Left renal pelvis (tissue), 4 donors: Measurements from ENCODE around the gene CPTP. TPM values are rescaled to one million over a fixed set of nuclear protein-coding genes. Genes with fewer than 3 reads are reported as not detected.
"Not testable (repeated sequence)": the region's sequence is repeated elsewhere in the genome, so short reads cannot be mapped to it uniquely, and the experiment has no call there.

Source experiments
- DNase-seq, 4 donors: peaks; one replicate each; pipeline ENCODE4 v3.0.0-alpha.2; 2013; ENCODE audit warnings: low read depth in 4 of 4, low spot score in 3 of 4
- polyA plus RNA-seq, 4 donors: library from polyadenylated mRNA; unstranded; fragments of 120-200 nt; gene quantifications; one replicate each; pipeline ENCODE4 v1.2.1, GENCODE V29; 2013; ENCODE audit not compliant: insufficient read length in 4 of 4

The CPTP gene
- polyA plus RNA-seq, 4 donors, result 10.3 to 19.5 (median 13.2) TPM

DNA sequence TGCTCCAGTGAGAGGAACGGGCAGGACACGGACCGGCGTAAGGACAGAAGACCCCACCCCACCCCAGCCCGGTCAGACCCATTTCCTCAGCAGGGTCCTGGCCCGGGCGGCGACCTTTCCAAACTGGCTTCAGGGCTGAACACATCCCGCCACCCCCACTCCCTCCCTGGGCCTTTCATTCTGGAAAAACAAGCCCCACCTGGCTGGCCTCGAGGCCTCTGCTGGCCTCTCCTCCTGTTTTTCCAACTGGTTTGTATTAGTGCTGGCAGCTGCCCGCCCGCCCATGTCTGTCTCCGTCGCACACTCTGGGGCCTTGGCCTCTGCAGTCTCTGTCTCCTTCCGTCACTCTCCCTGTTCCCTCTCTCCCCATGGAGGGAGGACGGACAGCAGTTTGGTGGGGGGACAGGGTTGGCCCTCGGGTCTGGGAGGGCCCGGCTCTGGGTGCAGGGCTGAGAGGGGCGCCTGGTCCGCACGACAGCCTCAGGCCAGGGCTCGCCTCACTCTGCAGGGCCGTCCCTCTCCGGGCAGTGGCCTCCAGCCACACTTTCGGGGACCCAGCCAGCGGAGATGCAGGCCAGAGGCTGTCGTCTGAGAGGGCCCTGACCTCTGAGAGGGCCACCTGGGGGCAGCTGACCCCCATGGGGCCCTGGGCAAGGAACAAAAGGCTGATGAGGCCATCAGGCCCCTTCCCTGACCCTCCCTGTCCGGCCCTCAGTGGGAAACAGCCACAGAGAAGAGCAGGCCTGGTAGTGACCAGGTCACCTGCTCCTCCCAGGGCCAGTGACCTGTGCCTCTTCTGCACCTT is 35.3 kb downstream of the CPTP start:
- no peak for DNase-seq

DNA sequence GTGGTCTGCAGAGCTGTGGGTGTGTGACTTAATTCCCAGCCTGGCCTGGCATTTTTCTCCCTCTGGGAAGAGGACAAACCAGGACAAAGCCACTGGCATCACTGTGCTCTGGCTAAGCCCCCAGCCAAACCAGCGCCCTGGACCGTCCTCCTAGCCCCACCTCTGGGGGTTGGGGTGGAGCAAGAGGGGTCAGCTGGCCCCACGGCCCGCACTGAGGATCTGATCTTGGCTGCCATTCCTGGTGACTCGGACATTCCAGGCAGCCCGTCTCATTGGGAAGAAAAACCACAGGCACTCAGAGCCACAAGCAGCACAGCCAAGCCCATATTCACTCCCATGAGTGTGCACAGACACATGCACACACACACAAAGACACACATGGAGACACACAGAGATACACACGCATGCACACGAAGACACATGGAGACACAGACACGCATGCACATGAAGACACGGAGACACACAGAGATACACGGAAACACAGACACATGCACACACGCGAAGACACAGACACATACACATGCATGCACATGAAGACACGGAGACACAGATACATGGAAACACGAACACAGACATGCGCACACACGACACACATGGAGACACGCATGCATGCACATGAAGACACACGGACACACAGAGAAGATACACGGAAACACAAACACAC is 36.0 kb downstream of the CPTP start:
- DNase-seq, result no peak

DNA sequence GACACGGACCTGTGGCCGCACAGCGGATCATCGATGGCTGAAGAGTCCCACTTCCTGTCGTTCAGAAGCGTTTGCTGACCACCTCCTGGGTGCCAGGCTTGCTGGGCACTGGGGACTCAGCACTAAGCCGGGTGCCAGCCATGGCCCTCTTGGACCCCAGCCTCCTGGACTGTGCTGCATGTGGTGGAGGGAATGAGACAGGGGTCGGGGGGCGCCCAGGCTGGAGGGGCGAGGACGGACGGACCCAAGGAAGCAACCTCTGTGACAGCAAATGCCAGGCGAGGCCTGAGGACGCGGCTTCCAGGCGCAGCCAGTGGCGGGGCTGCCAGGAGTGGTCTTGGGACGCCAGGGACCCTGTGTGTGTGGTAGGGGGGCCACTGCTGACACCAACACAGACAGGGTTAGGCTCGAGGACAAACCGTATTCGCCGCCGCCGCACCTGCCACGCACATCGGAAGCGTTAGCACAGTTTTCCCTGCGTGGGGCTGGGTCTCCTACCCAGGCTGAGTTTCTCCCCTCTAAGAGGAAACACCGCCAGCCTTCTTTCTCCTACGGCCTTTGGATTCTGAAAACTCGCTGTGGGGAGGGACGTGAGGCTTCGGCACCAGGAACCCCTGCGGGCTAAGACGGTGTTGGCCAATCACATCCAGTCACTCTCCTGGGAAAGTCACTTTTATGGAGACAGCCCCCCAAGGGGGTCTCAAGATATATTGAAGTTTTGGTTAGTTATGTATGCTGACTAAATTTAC is 36.8 kb downstream of the CPTP start:
- DNase-seq, result no peak

DNA sequence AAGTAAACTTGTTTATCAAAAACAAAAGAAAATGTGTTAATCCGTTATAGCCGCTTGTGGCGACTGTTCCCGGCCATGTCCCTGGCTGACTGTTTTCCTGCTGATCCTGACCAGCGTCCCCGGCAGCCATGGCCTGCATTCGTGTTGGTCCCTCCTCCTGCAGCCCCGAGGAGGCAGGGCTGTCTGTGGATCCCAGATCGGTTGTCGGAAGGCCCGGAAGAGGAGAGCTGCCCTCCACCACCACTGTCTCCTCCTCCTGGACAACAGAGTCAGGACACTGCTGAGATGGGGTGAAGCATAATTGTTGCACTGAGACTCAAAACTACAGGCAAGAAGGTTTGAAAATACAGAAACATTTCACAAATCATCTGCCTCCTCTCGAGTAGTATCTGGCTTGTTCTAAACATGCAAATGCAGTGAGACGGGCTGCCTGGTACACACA is 37.4 kb downstream of the CPTP start:
- DNase-seq, result no peak

DNA sequence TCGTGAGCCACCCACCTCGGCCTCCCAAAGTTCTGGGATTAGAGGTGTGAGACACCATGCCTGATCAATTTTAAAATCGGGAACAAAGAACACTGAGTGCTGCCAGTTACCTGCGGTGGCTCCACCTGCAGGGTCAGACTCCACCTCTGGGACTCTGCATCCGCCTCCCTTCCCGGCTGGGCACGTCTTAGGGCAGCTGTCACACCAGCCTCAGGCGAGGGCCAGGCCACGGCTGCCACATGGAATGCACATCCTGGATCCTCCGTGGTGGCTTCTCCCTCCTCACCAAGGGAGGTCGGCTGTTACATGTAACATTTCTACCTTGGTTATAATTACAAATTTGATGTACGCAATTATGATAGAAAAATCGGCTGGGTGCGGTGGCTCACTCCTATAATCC is 39.7 kb downstream of the CPTP start:
- DNase-seq, result no peak

DNA sequence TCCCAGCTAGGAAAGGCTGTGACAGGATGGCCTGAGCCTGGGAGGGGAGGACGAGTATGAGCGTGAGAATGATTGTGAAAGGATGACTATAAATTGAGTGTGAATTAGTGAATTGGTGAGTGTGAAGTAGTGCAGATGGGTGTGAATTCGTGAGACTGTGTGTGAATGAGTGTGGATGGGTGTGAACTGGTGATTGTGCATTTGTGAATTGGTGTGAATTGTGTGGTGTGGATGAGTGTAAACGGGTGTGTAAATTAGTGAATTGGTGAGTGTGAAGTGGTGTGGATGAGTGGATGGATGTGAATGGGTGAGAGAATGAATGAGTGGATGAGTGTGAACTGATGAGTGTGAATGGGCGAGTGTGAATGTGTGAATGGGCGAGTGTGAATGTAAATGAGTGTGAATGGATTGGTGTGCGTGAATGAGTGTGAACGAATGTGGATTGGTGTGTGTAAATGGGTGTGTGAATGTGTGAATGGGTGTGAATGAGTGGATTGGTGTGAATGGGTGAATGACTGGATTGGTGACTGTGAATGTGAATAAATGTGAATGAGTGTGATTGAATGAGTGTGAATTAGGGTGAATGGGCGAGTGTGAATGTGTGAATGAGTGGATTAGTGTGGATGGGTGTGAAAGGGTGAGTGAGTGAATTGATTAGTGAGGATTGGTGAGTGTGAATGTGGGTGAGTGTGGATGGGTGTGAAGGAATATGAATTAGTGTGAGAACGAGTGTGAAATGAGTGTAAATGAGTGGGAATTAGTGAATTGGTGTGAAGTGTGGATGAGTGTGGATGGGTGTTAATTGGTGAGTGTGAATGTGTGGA is 41.5 kb downstream of the CPTP start:
- no peak for DNase-seq

DNA sequence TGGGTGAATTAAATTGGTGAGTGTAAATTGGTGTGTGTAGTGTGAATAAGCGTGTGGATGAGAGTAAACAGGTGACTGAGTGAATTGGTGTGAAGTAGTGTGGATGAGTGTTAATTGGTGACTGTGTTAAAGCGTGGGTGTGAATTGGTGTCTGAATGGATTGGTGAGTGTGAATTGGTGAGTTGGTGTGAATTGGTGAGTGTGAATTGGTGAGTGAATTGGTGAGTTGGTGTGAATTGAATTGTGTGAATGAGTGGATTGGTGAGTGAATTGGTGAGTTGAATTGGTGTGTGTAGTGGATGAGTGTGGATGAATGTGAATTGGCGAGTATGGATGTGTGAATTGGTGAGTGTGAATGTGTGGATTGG is 42.1 kb downstream of the CPTP start:
- DNase-seq, result no peak

DNA sequence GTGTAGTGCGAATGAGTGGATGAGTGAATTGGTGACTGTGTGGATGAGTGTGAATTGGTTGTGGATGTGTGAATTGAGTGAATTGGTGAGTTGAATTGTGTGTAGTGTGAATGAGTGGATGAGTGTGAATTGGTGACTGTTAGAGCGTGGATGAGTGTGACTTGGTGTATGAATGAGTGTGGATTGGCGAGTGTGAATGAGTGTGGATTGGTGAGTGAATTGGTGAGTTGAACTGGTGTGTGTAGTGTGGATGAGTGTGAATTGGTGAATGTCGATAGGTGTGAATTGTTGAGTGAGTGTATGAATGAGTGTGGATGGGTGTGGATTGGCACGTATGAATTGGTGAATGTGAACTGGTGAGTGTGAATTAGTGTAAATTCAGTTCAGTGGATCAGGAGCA is 42.7 kb downstream of the CPTP start:
- DNase-seq, result no peak

DNA sequence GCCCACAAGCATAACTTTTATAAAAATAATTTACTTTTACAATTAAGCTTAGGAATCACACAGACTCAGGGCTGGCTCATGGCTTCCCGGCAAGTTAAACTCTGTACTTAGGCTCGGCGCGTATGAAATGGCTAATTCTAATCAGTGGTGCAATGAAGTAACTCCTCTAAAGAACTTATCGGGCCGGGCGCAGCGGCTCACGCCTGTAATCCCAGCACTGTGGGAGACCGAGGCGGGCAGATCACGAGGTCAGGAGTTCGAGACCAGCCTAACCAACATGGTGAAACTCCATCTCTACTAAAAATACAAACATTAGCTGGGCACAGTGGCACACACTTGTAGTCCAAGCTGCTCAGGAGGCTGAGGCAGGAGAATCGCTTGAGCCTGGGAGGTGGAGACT is 45.5 kb downstream of the CPTP start:
- DNase-seq, result not testable (repeated sequence)

DNA sequence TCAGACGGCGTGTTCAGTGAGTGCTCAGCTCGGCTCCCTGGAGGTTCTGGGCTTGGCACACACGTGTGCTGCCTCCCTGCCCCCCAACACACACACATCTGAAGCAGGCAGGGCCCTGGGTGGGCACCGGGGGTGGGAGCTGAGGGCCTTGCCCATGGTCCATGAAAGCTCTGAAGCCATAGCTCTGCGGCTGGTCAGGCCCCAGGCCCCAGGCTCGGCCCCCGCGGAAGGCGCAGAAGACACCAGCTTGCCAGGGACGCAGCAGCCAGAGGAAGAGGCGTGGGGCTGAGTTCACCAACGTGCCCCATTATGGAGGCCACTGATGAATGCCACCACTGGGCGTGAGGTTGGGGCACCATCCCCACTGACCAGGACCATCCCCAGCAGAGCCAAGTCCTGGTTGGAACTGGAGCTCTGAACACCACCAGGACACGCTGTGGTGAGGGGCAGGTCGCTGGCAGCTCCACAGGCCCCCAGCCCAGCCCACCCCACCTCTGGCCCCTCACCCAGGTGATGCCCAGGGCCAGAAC is 46.2 kb downstream of the CPTP start:
- DNase-seq, result no peak

DNA sequence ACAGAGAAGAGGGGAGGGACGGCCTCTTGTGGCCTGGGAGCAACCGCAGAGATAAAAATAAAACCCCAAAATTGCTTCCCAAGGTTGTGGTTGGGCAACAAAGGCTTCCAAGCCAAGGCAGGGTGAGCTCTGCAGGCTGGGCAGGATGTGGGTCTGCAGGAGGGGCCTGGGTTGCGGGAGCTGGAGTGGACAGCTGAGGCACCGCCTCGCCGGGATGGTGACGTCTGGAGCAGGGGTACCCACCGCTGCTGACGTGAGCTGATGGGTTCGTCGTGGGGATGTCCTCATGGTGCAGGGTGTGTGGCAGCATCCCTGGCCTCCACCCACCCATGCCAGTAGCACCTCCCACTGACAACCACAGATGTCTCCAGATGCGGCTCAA is 46.8 kb downstream of the CPTP start:
- no peak for DNase-seq

DNA sequence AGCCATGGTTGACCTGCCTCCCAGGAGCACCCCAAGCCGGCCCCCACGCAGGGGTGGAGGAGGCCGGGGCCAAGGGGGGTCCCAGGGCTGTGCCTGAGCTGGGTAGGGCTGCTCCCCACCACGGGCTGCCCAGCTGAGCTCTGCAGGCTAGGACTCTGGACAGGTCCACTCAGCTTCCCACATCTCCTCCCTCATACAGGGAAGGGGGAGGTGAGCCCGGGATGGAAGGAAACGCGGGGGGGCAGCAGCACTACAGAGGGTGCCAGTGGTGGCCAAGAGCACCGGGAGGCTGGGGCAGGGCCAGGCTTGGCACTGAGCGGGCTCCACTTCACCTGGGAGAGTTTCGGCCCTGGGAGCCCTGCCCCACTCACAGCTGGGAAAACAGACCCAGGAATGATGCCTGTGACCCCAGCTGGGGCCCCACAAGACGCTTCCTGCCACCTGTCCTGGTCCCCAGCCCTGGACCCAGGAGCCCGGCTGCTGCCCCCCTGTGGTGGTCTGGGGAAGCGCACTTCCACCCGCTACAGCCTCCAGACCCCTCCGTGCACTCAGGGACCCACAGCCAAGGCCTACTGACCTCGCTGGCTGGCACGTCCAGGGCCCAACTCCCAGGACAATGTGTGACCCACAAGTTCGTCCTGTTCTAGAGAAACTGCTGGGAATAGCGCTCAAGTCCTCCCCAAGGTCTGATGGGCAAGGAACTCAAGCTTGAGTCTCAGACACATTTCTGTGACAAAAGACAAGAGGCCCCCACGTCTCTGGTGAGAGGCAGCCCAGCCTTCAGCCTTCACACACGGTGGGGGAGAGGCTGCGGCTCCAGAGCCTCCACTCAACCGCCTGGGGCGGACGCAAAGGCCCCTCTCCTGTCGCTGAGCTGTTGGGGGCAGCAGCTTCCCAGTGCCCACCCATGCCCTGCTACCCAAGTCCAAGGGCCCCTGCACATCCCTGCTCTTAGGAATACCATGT is 47.4 kb downstream of the CPTP start:
- no peak for DNase-seq

DNA sequence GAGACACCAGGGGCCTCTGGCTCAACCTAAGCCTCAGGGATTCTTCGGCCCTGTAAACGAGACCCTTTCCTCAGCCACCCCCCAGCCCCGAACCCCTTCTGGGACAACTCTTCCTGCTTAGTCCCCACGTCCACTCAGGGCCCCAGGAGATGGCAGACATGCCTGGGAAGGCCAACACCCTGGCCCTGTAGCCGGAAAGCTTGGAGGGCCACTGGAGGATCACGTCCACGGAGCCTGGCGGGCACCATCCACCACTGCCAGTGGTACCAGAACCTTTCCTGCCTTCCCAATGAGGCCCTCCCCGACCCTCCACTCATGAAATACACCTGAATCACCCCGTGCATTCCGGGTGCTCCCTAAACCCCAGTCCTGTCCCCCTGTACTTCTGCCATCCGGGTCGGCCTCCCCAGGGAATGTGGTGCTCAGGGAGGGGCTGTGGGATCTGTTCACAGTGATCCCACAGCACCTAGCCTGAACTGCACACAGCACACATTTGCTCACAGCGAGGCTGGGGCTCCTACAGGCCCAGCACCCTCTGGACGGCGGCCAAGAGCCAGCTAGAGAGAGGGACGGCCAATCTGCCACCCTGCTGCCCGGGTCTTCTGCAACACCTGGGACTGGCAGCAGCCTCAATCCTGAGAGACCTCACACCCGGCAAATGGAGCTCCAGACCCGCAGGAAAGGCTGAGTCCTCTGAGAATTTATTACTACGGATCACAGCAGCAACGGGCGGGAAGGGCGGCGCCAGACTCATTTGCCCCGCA is 48.6 kb downstream of the CPTP start:
- DNase-seq, result no peak

DNA sequence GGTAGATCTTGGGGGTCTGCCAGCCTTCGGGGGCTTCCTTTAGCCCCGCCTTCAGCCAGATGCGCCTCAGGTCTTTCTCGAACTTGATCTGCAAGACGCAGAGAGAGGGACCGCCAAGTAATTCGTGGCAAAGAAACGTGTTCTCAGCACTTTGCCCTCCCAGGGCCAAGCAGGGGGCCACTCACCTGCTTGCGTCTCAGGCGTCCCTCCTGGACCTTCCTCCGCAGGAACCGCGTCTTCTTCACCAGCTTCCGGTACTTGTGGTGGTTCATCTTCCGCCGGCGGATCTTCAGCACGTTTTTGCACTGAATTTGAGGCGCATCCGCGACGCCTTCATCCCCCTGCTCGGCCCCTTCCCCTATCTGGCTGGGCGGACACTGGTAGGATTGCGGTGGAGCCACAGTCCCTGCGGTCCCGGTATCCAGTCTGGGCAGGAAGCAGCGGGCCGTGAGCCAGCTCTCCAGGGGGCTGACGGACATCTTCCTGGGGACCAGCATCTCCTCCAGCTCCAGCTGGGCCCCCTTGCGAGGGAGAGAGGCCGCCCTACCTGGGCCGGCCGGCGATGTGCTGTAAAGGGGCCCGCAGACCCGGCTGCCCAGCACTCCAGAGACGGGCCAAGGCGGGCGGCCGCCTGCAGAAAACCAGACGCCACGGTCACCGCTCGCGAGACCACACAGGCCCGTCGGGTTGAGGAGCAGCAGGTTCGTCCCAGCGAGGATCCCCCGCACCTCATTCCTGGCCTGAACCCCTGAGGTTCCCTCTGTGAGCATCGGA is 49.4 kb downstream of the CPTP start:
- no peak for DNase-seq

DNA sequence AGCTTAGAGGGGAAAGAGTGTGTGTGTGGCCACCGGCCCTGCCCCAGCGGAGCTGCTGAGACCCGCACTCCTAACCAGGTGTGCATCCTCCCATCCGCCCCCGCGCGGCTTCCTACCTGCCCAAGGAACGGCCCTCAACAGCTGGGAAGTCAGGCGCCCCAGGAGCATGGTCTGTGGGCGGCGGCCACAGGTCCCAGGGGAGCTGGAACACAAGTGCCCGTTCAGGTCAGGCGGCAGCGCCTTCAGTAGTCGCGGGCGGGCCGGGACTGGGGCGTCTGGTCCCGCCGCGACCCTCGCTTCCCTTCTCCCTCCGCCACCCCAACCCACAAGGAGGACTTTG is 50.0 kb downstream of the CPTP start:
- no peak for DNase-seq

DNA sequence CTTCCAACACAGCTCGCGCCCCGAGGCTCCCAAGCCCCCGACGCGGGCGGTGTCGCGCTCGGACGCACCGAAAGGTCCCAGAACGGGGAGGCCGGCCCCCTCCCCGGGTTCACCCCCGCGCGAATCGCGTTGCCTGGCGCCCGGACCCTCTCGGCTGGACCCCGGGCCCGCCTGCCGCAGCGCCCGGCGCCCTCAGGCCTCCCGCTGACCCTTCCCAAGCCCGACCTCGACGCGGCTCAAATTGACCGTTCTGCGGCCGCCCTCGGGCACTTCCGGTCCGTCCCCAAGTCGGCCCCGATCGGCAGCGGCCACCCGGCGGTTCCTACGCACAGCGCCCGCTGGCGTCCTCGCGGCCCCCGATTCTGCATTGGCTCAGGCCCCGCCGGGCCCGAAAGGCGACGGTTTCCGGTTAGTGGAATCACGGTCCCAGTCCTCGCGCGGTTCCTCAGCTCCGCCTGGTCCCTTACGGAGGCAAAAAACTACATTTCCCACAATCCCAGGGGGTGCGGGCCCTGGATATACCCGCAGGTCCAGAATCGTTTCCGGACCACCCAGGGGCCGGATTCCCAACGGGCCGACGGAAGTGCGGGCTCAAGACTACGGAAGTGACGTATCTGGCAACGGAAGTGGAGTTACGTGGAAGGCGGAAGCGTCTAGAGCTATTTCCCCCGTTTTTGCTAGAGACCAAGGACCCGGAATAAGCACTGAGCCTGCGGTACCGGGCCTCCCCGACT is 50.5 kb downstream of the CPTP start, which contains the start of gene AURKAIP1:
TSS of gene AURKAIP1 (minus strand) at position 279 of the 734 bp plus-strand sequence. CDS start 451 bp downstream, outside the sequence.
- peak; percentile 99 to 100 (median 100) for DNase-seq

DNA sequence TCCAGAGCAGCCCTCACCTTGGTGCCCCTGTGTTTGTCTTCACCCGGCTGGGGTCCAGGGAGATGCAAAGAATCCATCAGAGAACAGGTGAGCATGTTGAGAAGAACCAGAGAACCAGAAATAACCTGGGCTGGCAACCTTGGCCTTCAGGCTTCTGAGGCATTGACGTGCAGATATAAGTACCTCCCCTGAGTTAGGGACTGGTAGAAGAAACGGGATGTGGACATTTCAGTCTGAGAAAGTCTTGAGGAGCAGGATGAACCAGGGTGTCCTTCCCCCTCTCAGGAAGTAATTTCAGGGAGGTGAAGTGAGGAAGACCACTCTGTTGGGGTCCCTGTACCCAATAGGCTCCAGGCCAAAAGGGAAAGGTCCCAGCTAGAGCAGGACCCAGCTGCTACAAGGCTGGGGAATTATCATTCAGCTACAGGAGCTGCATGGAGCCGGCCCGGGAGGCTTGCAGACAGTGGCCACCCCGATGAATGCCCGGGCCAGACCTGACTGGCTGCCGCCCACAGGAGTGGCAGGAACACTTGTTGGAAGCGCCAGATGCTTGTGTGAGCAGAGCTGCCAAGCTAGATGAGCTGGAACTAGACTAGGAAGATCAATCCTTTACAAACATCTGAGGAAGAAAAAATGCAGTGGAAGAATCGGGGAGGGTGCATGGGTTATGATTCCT is 52.1 kb downstream of the CPTP start:
- DNase-seq, result no peak
